H9 (cell line): ENCODE results near the gene ARL4D. TPM values are rescaled to one million over a fixed set of nuclear protein-coding genes. Genes with fewer than 3 reads are reported as not detected.

Source experiments
- DNase-seq: peaks from one replicate; pipeline ENCODE4 v3.0.0-alpha.2; 2017
- H2AFZ ChIP-seq: one replicate; pipeline ENCODE4 v1.6.1; 2013; ENCODE audit warnings: mild to moderate bottlenecking, low read length, control low read depth, moderate library complexity
- H2AK5ac ChIP-seq: 2 replicates; pipeline ENCODE4 v1.6.1; 2013; ENCODE audit warnings: low read length, control low read depth, mixed read lengths; ENCODE audit not compliant: insufficient read length
- H2BK120ac ChIP-seq: one replicate; pipeline ENCODE4 v1.6.1; 2013; ENCODE audit warnings: low read depth, mild to moderate bottlenecking, low read length, control low read depth, inconsistent platforms; ENCODE audit not compliant: poor library complexity, severe bottlenecking
- H2BK12ac ChIP-seq: 2 replicates; pipeline ENCODE4 v1.6.1; 2013; ENCODE audit warnings: low read length, control low read depth, mixed read lengths, low read depth; ENCODE audit not compliant: insufficient read length
- H2BK15ac ChIP-seq: 2 replicates; pipeline ENCODE4 v1.6.1; 2013; ENCODE audit warnings: low read depth, low read length, control low read depth
- H2BK20ac ChIP-seq: one replicate; pipeline ENCODE4 v1.6.1; 2013; ENCODE audit warnings: low read depth, mild to moderate bottlenecking, low read length, control low read depth, inconsistent platforms; ENCODE audit not compliant: poor library complexity, severe bottlenecking
- H2BK5ac ChIP-seq: 2 replicates; pipeline ENCODE4 v1.6.1; 2013; ENCODE audit warnings: low read length, control low read depth, mixed read lengths; ENCODE audit not compliant: insufficient read length
- H3K14ac ChIP-seq: 2 replicates; pipeline ENCODE4 v1.6.1; 2013; ENCODE audit warnings: low read length, control low read depth; ENCODE audit not compliant: insufficient read depth
- H3K18ac ChIP-seq: 2 replicates; pipeline ENCODE4 v1.6.1; 2013; ENCODE audit warnings: low read depth, mild to moderate bottlenecking, mixed read lengths, low read length, control low read depth; ENCODE audit not compliant: insufficient read length
- H3K23ac ChIP-seq: 2 replicates; pipeline ENCODE4 v1.6.1; 2013; ENCODE audit warnings: low read length, control low read depth, mixed read lengths, low read depth; ENCODE audit not compliant: insufficient read length
- H3K23me2 ChIP-seq: 2 replicates; pipeline ENCODE4 v1.6.1; 2013; ENCODE audit warnings: low read depth, mild to moderate bottlenecking, mixed read lengths, low read length, control low read depth; ENCODE audit not compliant: insufficient read length, poor library complexity, severe bottlenecking
- H3K27ac ChIP-seq: 2 replicates; pipeline ENCODE4 v1.5.1; 2013; ENCODE audit warnings: low read length, control low read depth, mixed read lengths, low read depth; ENCODE audit not compliant: insufficient read length
- H3K27me3 ChIP-seq: 2 replicates; pipeline ENCODE4 v1.6.1; 2013; ENCODE audit warnings: low read length, control low read depth, inconsistent platforms; ENCODE audit not compliant: insufficient read depth
- H3K4ac ChIP-seq: 2 replicates; pipeline ENCODE4 v1.6.1; 2013; ENCODE audit warnings: low read depth, mild to moderate bottlenecking, control low read depth, inconsistent platforms, low read length, moderate library complexity
- H3K4me1 ChIP-seq: 2 replicates; pipeline ENCODE4 v1.6.1; 2013; ENCODE audit warnings: low read length, control low read depth, inconsistent platforms; ENCODE audit not compliant: insufficient read depth
- H3K4me2 ChIP-seq: 2 replicates; pipeline ENCODE4 v1.6.1; 2013; ENCODE audit warnings: low read length, control low read depth, mixed read lengths; ENCODE audit not compliant: insufficient read length, insufficient read depth
- H3K56ac ChIP-seq: 2 replicates; pipeline ENCODE4 v1.6.1; 2013; ENCODE audit warnings: low read depth, mild to moderate bottlenecking, mixed read lengths, low read length, control low read depth; ENCODE audit not compliant: insufficient read length
- H3K79me1 ChIP-seq: 2 replicates; pipeline ENCODE4 v1.6.1; 2013; ENCODE audit warnings: low read depth, mild to moderate bottlenecking, moderate library complexity, low read length, control low read depth, inconsistent platforms; ENCODE audit not compliant: insufficient read depth, poor library complexity, severe bottlenecking
- H3K79me2 ChIP-seq: 2 replicates; pipeline ENCODE4 v1.6.1; 2013; ENCODE audit warnings: low read length, control low read depth, inconsistent platforms; ENCODE audit not compliant: insufficient read depth
- H3K9ac ChIP-seq: 2 replicates; pipeline ENCODE4 v1.6.1; 2013; ENCODE audit warnings: low read length, control low read depth, mixed read lengths; ENCODE audit not compliant: insufficient read length; ENCODE audit errors: extremely low read depth
- H3K9me3 ChIP-seq: one replicate; pipeline ENCODE4 v1.6.1; 2013; ENCODE audit warnings: low read depth, low read length, inconsistent platforms; ENCODE audit not compliant: control insufficient read depth
- H3T11ph ChIP-seq: one replicate; pipeline ENCODE4 v1.6.1; 2013; ENCODE audit warnings: mild to moderate bottlenecking, low read length, control low read depth, inconsistent platforms
- H4K20me1 ChIP-seq: one replicate; pipeline ENCODE4 v1.6.1; 2013; ENCODE audit not compliant: control insufficient read depth, insufficient read length, insufficient read depth
- H4K5ac ChIP-seq: 2 replicates; pipeline ENCODE4 v1.6.1; 2013; ENCODE audit warnings: low read depth, mild to moderate bottlenecking, mixed read lengths, low read length, control low read depth; ENCODE audit not compliant: insufficient read length
- H4K8ac ChIP-seq: replicated peaks from 2 replicates; pipeline ENCODE4 v1.6.1; 2013; ENCODE audit warnings: low read length, control low read depth, mixed read lengths, low read depth; ENCODE audit not compliant: insufficient read length
- H4K91ac ChIP-seq: 2 replicates; pipeline ENCODE4 v1.6.1; 2013; ENCODE audit warnings: low read depth, mild to moderate bottlenecking, moderate library complexity, mixed read lengths, low read length, control low read depth; ENCODE audit not compliant: insufficient read length
- H3K27ac Mint-ChIP-seq, 3 experiments: 2 replicates in 2 of 3; 3 replicates in 1 of 3; pipeline ENCODE4 v1.8.0; 2020 to 2021; ENCODE audit warnings: mixed read lengths in 3 of 3, mild to moderate bottlenecking in 1 of 3, moderate library complexity in 1 of 3
- H3K27me3 Mint-ChIP-seq: 2 replicates; pipeline ENCODE4 v1.8.0; 2021; ENCODE audit warnings: low read depth, mild to moderate bottlenecking, moderate library complexity, mixed read lengths
- H3K36me3 Mint-ChIP-seq, 3 experiments: 2 replicates in 2 of 3; 3 replicates in 1 of 3; pipeline ENCODE4 v1.8.0; 2020 to 2021; ENCODE audit warnings: low read depth in 3 of 3, mixed read lengths in 3 of 3; ENCODE audit not compliant: insufficient read depth in 1 of 3
- H3K4me1 Mint-ChIP-seq, 2 experiments: 2 replicates each; pipeline ENCODE4 v1.8.0; 2020; ENCODE audit warnings: mixed read lengths in 2 of 2
- H3K4me3 Mint-ChIP-seq, 2 experiments: 2 replicates in 1 of 2; 3 replicates in 1 of 2; pipeline ENCODE4 v1.8.0; 2020 to 2021; ENCODE audit warnings: mild to moderate bottlenecking in 2 of 2, mixed read lengths in 2 of 2, moderate library complexity in 1 of 2
- H3K9me3 Mint-ChIP-seq, 2 experiments: 2 replicates in 1 of 2; 3 replicates in 1 of 2; pipeline ENCODE4 v1.8.0; 2020; ENCODE audit warnings: mild to moderate bottlenecking in 2 of 2, mixed read lengths in 2 of 2, moderate library complexity in 1 of 2
- CTCF ChIP-seq: fragments of 200-600 bp; sonication (generic); conservative IDR thresholded peaks from 3 replicates; pipeline ENCODE4 v1.8.0; 2021; ENCODE audit warnings: antibody characterized with exemption, mild to moderate bottlenecking
- WGBS: extraction: QIAGEN DNeasy Blood & Tissue Kit; methylation state at CpG from one replicate; pipeline ENCODE4 v1.1.7; 2013; ENCODE audit warnings: missing lambda C conversion rate, low lambda C conversion rate, mixed read lengths; ENCODE audit not compliant: insufficient read length; ENCODE audit errors: extremely low coverage; 5-methylcytosine and 5-hydroxymethylcytosine counted together
- total RNA-seq: library from RNA; stranded (reverse); gene quantifications from 2 replicates; pipeline ENCODE4 v1.2.1, GENCODE V29; 2021

ARL4D gene
- total RNA-seq, 1 experiment from 2014 or later: 6.2 TPM

DNA sequence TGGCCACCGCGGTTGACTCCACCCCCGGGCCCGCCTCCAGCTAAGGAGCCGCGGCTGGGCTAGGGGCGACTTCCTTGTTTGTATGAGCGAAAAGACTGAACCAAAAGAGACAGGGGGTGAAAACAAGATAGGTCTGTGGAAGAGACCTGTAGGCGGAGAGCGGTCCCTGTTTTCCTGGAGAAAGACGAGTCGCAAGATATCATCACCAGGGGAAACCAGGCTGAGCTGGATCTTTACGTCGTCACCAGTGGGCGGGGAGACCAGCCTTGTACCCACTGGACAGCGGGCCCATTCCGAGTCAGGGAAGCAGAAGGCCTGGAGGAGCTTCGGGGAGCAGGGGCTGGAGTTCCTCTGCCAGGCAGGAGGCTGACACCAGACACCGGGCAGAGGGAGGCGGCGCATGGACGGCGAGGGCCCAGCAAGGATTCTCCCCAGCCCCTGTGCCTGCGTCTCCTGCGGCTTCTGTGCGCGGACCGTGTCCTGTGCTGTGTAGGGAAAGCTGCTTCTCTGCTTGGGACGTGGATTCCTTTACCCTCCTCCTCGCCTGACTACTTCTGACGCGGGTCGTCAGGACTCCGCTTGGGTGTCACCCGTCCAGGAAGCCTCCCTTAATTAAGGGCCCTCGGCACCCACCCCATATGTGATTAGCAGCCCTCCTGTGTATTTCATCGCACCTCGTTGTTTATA lies 10.3 kb upstream of the ARL4D start:
- H3K4me1 ChIP-seq: no peaks in the 10 kb centered on the region; the same call in 1 of the 2 replicates
- H2AK5ac ChIP-seq: no peak overlapping the region
- no peak overlapping the region for H4K8ac ChIP-seq
- Mint-ChIP-seq H3K4me3 (peak overlapping the region; percentile 76 to 87), H3K36me3 (no peaks in the 10 kb centered on the region), H3K9me3 (no peaks in the 10 kb centered on the region), H3K27ac (peak overlapping the region; percentile 74 to 98 (median 94); a peak in 5 of 7 replicates), H3K4me1 (peaks cover 18 to 19% of the 10 kb centered on the region in 2 experiments), H3K27me3 (peaks cover 3% of the 10 kb centered on the region)
- peak overlapping the region; percentile 69 for H3K27ac ChIP-seq
- no peaks in the 10 kb centered on the region for H3K27me3 ChIP-seq
- no CpG with 5 or more reads among the region's 38 CpGs for WGBS
- peak overlapping the region; percentile 32 for H2AFZ ChIP-seq
- peak overlapping the region; percentile 92 for H3K4me2 ChIP-seq
- H3K14ac ChIP-seq: peak overlapping the region; percentile 74
- no peak overlapping the region for H2BK5ac ChIP-seq
- peak; percentile 97 for DNase-seq
- H2BK20ac ChIP-seq: no peak overlapping the region
- no peaks in the 10 kb centered on the region for H3K79me1 ChIP-seq
- peak overlapping the region; percentile 71 for H3K18ac ChIP-seq
- no peak overlapping the region for H3K23ac ChIP-seq
- no peak overlapping the region for H3K56ac ChIP-seq
- H2BK12ac ChIP-seq: no peak overlapping the region
- H3K23me2 ChIP-seq: peaks cover 17% of the 10 kb centered on the region
- TF ChIP-seq CTCF: no peak
- H3K79me2 ChIP-seq: no peaks in the 10 kb centered on the region
- no peak overlapping the region for H4K91ac ChIP-seq
- peak overlapping the region; percentile 45 for H3K9ac ChIP-seq
- H4K5ac ChIP-seq: no peak overlapping the region
- H4K20me1 ChIP-seq: no peaks in the 10 kb centered on the region
- no peak overlapping the region for H3T11ph ChIP-seq
- no peaks in the 10 kb centered on the region for H3K9me3 ChIP-seq
- no peak overlapping the region for H2BK120ac ChIP-seq
- H3K4ac ChIP-seq: no peak overlapping the region
- H2BK15ac ChIP-seq: no peak overlapping the region
